Panc1 (cell line): ENCODE results near the gene PRSS21. TPM values are rescaled to one million over a fixed set of nuclear protein-coding genes. Genes with fewer than 3 reads are reported as not detected.
A peak's percentile ranks its signal among the peaks of the same experiment; 100 is the strongest.

ENCODE experiments used
- ATAC-seq: fragments of 200-7000 bp; cut with Tn5 transposase; 2 replicates; pipeline ENCODE4 v1.9.1; 2020; ENCODE audit warnings: mild to moderate bottlenecking, moderate library complexity
- BruUV-seq: library from RNA; stranded (reverse); fragments of 400-500 nt; replicated peaks from 2 replicates; lab custom pipeline; 2021; lab: Mats Ljungman, UMichigan
- CTCF ChIA-PET: fragments of 300-600 bp; sonication (Branson Sonifier 250); formaldehyde crosslinking; loops from one replicate; lab custom pipeline; 2022; ENCODE audit warnings: antibody characterized with exemption; lab: Charles Lee
- POLR2A ChIA-PET: fragments of 300-600 bp; sonication (Branson Sonifier 250); formaldehyde crosslinking; loops from one replicate; lab custom pipeline; 2022; ENCODE audit warnings: antibody characterized with exemption; lab: Charles Lee
- DNase-seq: peaks from one replicate; pipeline ENCODE4 v3.0.0-alpha.2; 2010; ENCODE audit warnings: low read depth, low spot score
- H3K27ac ChIP-seq: 2 replicates; pipeline ENCODE4 v1.5.1; 2011; ENCODE audit warnings: mild to moderate bottlenecking, low read length, inconsistent platforms
- H3K27me3 ChIP-seq: fragments of 200-500 bp; sonication (Bioruptor generic); 2 replicates; pipeline ENCODE4 v1.6.0; 2014; ENCODE audit warnings: low read length, inconsistent platforms; ENCODE audit not compliant: control insufficient read depth, insufficient read depth
- H3K36me3 ChIP-seq: fragments of 200-500 bp; sonication (Bioruptor generic); 2 replicates; pipeline ENCODE4 v1.5.1; 2014; ENCODE audit warnings: inconsistent platforms, mild to moderate bottlenecking, low read length, moderate library complexity; ENCODE audit not compliant: control insufficient read depth, insufficient read depth
- H3K4me1 ChIP-seq: 2 replicates; pipeline ENCODE4 v1.5.1; 2011; ENCODE audit warnings: inconsistent platforms, mild to moderate bottlenecking, low read length, moderate library complexity; ENCODE audit not compliant: control insufficient read depth, insufficient read depth
- H3K4me3 ChIP-seq, 2 experiments: 2 replicates each; pipeline ENCODE4 v1.5.1; 2011 to 2012; ENCODE audit warnings: low read depth in 2 of 2, low read length in 2 of 2, mild to moderate bottlenecking in 2 of 2, inconsistent platforms in 1 of 2, moderate library complexity in 1 of 2
- H3K9me3 ChIP-seq: fragments of 200-500 bp; sonication (Bioruptor generic); 2 replicates; pipeline ENCODE4 v1.5.1; 2014; ENCODE audit warnings: low read depth, mild to moderate bottlenecking, inconsistent platforms, low read length, moderate library complexity; ENCODE audit not compliant: control insufficient read depth, insufficient read depth
- CTCF ChIP-seq: fragments of 450-650 bp; IDR thresholded peaks from 2 replicates; pipeline ENCODE4 v1.5.1; 2017; ENCODE audit warnings: mild to moderate bottlenecking
- POLR2AphosphoS5 ChIP-seq: IDR thresholded peaks from 2 replicates; pipeline ENCODE4 v1.6.1; 2012; ENCODE audit warnings: mild to moderate bottlenecking, low read depth, low read length, moderate library complexity
- REST ChIP-seq, 2 experiments: IDR thresholded peaks; 2 replicates each; pipeline ENCODE4 v1.6.1; 2011 to 2012; ENCODE audit warnings: low read depth in 2 of 2, control low read depth in 1 of 2, low read length in 1 of 2, mild to moderate bottlenecking in 1 of 2, moderate library complexity in 1 of 2; ENCODE audit not compliant: insufficient read depth in 1 of 2
- SIN3A ChIP-seq: IDR thresholded peaks from 2 replicates; pipeline ENCODE4 v1.6.1; 2012; ENCODE audit warnings: low read depth, mild to moderate bottlenecking, low read length, moderate library complexity, borderline replicate concordance; ENCODE audit not compliant: insufficient read depth
- TCF7L2 ChIP-seq: IDR thresholded peaks from 2 replicates; pipeline ENCODE4 v1.6.1; 2011; ENCODE audit warnings: mild to moderate bottlenecking, low read depth, low read length, inconsistent platforms
- in situ Hi-C: cut with HindIII; loops from 2 replicates; pipeline ENCODE4 v1.10.0; 2016; ENCODE audit warnings: low sequenced_read_pairs, low pct_unique_long_range_greater_than_20kb
- intact Hi-C: fragments of 100-400 bp; cut with micrococcal nuclease; formaldehyde crosslinking; loops from one replicate; pipeline ENCODE4 v1.10.0; 2022; ENCODE audit not compliant: unreplicated experiment
- total RNA-seq: library from RNA; stranded (reverse); gene quantifications from one replicate; pipeline ENCODE4 v1.2.1, GENCODE V29; 2021; ENCODE audit not compliant: unreplicated experiment

The PRSS21 gene
- total RNA-seq, 1 experiment from 2014 or later = not detected

- BruUV-seq = no TSS peak
- CTCF ChIA-PET = no interaction called here
Observed at GRCh38 chr16:2824626-2825025, 7.6 kb downstream of the PRSS21 start.

GRCh38 chr16:2825049-2825742 lies 8.2 kb downstream of the PRSS21 start:
- H3K4me1 ChIP-seq = peaks cover 39% of the 10 kb centered on the region
- intact Hi-C loops (no loop called here), in situ Hi-C loops (no loop called here)
- H3K36me3 ChIP-seq = no peaks in the 10 kb centered on the region
- DNase-seq = no peak
- ATAC-seq = no peak
- ChIA-PET CTCF (no interaction called here), POLR2A (no interaction called here)
- BruUV-seq = no TSS peak
- no peaks in the 10 kb centered on the region for H3K27me3 ChIP-seq
- H3K27ac ChIP-seq = peak overlapping the region; percentile 37; the same call in 1 of the 2 replicates
- TF ChIP-seq REST (IDR thresholded peaks at IDR 0.05; ENCODE audit: insufficient read depth in 1 of 2, low read depth in 2 of 2, low read length in 1 of 2) (no peak), POLR2AphosphoS5 (no peak), SIN3A (no peak), TCF7L2 (no peak), CTCF (no peak)
- H3K9me3 ChIP-seq = no peaks in the 10 kb centered on the region
- H3K4me3 ChIP-seq = no peak overlapping the region

More at GRCh38 chr16:2824626-2825025, 7.6 kb downstream of the PRSS21 start:
- in situ Hi-C loops = no loop called here
- ATAC-seq (no peak), DNase-seq (no peak)
- POLR2A ChIA-PET = no interaction called here
- Histone ChIP-seq H3K27me3 (no peaks in the 10 kb centered on the region), H3K36me3 (no peaks in the 10 kb centered on the region), H3K27ac (no peak overlapping the region; the same call in 1 of the 2 replicates), H3K4me1 (peaks cover 35% of the 10 kb centered on the region), H3K9me3 (no peaks in the 10 kb centered on the region), H3K4me3 (no peak overlapping the region)
- no peak for TF ChIP-seq REST (IDR thresholded peaks at IDR 0.05; ENCODE audit: insufficient read depth in 1 of 2, low read depth in 2 of 2, low read length in 1 of 2)
- no peak for TF ChIP-seq TCF7L2
- TF ChIP-seq POLR2AphosphoS5 = no peak
- no peak for TF ChIP-seq CTCF
- TF ChIP-seq SIN3A = no peak
- intact Hi-C loops = no loop called here
